Measurements from ENCODE around the gene RGS17.
"Not testable (repeated sequence)": the region's sequence is repeated elsewhere in the genome, so short reads cannot be mapped to it uniquely, and the experiment has no call there.

DNA sequence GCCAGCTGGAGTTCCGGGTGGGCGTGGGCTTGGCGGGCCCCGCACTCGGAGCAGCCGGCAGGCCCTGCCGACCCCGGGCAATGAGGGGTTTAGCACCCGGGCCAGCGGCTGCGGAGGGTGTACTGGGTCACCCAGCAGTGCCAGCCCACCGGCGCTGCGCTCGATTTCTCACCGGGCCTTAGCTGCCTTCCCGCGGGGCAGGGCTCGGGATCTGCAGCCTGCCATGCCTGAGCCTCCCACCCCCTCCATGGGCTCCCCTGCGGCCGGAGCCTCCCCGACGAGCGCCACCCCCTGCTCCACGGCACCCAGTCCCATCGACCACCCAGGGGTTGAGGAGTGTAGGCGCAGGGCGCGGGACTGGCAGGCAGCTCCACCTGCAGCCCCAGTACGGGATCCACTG, 2.6 kb upstream of the RGS17 start:
- TF ChIP-seq, protein P1, sequence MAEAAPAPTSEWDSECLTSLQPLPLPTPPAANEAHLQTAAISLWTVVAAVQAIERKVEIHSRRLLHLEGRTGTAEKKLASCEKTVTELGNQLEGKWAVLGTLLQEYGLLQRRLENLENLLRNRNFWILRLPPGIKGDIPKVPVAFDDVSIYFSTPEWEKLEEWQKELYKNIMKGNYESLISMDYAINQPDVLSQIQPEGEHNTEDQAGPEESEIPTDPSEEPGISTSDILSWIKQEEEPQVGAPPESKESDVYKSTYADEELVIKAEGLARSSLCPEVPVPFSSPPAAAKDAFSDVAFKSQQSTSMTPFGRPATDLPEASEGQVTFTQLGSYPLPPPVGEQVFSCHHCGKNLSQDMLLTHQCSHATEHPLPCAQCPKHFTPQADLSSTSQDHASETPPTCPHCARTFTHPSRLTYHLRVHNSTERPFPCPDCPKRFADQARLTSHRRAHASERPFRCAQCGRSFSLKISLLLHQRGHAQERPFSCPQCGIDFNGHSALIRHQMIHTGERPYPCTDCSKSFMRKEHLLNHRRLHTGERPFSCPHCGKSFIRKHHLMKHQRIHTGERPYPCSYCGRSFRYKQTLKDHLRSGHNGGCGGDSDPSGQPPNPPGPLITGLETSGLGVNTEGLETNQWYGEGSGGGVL (tag by site-specific recombination; IDR thresholded peaks at IDR 0.05) = not testable (repeated sequence)
- TF ChIP-seq ZNF274 (IDR thresholded peaks at IDR 0.05; ENCODE audit: low read length); ZNF274 (tag by site-specific recombination; IDR thresholded peaks at IDR 0.05; ENCODE audit: borderline replicate concordance); ZNF23 (tag by site-specific recombination; IDR thresholded peaks at IDR 0.05; ENCODE audit: borderline replicate concordance); ZBTB7A (tag by site-specific recombination; IDR thresholded peaks at IDR 0.05; ENCODE audit: low read depth); GLIS2 (tag by site-specific recombination; IDR thresholded peaks at IDR 0.05): not testable (repeated sequence)
- TF ChIP-seq, protein P2, sequence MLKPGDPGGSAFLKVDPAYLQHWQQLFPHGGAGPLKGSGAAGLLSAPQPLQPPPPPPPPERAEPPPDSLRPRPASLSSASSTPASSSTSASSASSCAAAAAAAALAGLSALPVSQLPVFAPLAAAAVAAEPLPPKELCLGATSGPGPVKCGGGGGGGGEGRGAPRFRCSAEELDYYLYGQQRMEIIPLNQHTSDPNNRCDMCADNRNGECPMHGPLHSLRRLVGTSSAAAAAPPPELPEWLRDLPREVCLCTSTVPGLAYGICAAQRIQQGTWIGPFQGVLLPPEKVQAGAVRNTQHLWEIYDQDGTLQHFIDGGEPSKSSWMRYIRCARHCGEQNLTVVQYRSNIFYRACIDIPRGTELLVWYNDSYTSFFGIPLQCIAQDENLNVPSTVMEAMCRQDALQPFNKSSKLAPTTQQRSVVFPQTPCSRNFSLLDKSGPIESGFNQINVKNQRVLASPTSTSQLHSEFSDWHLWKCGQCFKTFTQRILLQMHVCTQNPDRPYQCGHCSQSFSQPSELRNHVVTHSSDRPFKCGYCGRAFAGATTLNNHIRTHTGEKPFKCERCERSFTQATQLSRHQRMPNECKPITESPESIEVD (tag by site-specific recombination; IDR thresholded peaks at IDR 0.05) = not testable (repeated sequence)
- TF ChIP-seq, protein P3, sequence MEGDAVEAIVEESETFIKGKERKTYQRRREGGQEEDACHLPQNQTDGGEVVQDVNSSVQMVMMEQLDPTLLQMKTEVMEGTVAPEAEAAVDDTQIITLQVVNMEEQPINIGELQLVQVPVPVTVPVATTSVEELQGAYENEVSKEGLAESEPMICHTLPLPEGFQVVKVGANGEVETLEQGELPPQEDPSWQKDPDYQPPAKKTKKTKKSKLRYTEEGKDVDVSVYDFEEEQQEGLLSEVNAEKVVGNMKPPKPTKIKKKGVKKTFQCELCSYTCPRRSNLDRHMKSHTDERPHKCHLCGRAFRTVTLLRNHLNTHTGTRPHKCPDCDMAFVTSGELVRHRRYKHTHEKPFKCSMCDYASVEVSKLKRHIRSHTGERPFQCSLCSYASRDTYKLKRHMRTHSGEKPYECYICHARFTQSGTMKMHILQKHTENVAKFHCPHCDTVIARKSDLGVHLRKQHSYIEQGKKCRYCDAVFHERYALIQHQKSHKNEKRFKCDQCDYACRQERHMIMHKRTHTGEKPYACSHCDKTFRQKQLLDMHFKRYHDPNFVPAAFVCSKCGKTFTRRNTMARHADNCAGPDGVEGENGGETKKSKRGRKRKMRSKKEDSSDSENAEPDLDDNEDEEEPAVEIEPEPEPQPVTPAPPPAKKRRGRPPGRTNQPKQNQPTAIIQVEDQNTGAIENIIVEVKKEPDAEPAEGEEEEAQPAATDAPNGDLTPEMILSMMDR (tag by site-specific recombination; IDR thresholded peaks at IDR 0.05) = not testable (repeated sequence)
- TF ChIP-seq, protein P4, sequence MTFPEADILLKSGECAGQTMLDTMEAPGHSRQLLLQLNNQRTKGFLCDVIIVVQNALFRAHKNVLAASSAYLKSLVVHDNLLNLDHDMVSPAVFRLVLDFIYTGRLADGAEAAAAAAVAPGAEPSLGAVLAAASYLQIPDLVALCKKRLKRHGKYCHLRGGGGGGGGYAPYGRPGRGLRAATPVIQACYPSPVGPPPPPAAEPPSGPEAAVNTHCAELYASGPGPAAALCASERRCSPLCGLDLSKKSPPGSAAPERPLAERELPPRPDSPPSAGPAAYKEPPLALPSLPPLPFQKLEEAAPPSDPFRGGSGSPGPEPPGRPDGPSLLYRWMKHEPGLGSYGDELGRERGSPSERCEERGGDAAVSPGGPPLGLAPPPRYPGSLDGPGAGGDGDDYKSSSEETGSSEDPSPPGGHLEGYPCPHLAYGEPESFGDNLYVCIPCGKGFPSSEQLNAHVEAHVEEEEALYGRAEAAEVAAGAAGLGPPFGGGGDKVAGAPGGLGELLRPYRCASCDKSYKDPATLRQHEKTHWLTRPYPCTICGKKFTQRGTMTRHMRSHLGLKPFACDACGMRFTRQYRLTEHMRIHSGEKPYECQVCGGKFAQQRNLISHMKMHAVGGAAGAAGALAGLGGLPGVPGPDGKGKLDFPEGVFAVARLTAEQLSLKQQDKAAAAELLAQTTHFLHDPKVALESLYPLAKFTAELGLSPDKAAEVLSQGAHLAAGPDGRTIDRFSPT (tag by site-specific recombination; IDR thresholded peaks at IDR 0.05) = not testable (repeated sequence)
- TF ChIP-seq, protein P5, sequence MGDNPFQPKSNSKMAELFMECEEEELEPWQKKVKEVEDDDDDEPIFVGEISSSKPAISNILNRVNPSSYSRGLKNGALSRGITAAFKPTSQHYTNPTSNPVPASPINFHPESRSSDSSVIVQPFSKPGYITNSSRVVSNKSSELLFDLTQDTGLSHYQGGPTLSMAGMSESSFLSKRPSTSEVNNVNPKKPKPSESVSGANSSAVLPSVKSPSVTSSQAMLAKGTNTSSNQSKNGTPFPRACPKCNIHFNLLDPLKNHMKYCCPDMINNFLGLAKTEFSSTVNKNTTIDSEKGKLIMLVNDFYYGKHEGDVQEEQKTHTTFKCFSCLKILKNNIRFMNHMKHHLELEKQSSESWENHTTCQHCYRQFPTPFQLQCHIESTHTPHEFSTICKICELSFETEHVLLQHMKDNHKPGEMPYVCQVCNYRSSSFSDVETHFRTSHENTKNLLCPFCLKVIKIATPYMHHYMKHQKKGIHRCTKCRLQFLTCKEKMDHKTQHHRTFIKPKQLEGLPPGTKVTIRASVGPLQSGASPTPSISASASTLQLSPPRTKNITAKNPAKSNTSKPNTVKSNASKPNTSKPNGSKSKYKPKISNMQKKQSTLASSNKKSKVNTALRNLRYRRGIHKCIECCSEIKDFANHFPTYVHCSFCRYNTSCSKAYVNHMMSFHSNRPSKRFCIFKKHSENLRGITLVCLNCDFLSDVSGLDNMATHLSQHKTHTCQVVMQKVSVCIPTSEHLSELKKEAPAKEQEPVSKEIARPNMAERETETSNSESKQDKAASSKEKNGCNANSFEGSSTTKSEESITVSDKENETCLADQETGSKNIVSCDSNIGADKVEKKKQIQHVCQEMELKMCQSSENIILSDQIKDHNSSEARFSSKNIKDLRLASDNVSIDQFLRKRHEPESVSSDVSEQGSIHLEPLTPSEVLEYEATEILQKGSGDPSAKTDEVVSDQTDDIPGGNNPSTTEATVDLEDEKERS (tag by site-specific recombination; IDR thresholded peaks at IDR 0.05) = not testable (repeated sequence)
